ENCODE measurements around the gene ZBTB43.
"Not testable (repeated sequence)": the region's sequence is repeated elsewhere in the genome, so short reads cannot be mapped to it uniquely, and the experiment has no call there.

ZBTB43 gene

DNA sequence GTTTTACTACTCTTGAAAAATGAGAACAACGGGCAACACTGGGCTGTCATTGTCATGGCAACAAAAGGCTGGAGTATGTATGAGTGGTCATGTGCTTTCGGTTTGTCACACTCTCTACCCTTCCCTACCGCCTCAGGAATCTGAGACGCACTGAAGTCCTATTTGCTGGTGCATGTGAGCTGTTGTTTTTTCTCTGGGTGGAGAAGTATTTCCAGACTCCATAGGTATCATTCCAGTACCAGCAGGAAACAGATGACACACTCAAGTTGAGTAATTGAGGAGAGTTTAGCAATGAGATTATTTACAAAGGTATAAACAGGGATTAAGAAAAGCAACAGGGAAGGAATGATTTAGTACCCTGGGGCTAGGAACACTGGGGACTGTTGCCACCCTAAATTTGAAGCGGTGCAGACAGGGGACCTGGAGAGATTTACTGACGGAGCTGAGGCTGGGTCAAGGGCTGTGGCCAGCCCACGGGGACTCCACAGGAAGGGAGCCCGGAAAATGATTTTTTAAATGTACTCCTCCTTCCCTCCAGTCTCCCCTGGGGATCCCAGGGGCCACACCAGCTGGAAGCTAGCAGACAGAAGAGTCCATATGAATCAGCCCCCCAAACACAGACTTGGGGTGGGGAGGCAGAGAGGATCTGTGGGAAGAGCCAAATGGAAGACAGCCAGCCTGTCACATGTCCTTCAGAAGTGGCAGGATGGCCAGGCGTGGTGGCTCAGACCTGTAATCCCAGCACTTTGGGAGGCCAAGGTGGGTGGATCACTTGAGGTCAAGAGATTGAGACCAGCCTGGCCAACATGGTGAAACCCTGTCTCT, 13.2 kb upstream of the ZBTB43 start:
- DNase-seq = peak; percentile 38

- no peak for DNase-seq
Observed at GRCh38 chr9:126793686-126794417, 11.0 kb upstream of the ZBTB43 start.

DNA sequence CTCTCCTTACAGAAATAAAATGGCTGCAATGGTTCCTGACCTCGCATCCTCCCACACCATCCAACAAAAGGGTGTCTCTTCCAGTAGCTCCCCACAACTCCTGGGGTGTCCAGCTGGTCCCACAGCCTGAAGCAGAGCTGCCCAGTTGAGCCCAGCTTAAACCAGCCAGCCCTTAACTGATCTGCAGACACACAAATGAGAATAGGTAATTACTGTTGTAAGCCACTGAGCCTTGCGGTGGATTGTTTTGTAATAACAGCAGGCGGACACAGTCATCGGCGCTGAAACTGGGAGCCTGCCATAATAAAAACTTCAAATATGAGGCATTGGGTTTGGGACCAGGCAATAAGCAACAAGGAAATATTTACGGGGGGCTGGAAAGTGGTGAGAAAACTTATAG, 10.4 kb upstream of the ZBTB43 start:
- no peak for DNase-seq

GRCh38 chr9:126796758-126797157, 8.1 kb upstream of the ZBTB43 start:
- no peak for DNase-seq

DNA sequence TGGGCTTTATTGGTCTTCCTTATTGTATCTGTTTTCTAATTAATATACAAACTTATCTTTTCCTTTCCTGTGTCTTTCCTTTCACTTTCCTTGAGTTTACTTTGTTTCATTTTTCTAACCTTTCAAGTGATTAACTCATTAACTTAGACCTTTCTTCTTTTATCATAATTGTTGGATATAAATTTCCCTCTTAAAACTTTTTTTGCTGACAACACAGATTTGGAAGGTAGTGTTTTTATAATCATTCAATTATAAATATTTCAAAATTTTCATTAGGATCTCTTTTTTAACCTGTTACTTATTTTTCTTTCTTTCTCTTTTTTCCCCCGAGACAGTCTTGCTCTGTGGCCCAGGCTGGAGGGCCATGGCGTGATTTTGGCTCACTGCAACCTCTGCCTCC, 6.9 kb upstream of the ZBTB43 start:
- no peak for DNase-seq

DNA sequence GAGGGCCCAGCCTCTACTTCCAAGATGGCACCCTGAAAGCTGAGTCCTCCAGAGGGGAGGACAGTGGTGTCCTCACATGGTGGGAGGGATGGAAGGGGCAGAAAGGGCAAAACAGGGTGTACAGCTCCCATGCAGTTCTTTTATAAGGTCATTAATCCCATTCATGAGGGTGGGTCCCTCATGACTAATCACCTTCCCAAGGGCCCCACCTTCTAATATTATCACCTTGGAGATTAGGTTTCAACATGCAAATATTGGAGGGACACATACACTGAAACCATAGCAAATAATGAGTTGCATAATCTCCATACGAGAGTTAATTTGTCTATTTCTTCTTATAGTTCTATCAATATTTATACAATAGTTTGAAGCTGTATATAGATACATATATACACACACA, 5.8 kb upstream of the ZBTB43 start:
- DNase-seq = no peak

GRCh38 chr9:126802318-126803059, 2.4 kb upstream of the ZBTB43 start:
- DNase-seq = no peak

DNA sequence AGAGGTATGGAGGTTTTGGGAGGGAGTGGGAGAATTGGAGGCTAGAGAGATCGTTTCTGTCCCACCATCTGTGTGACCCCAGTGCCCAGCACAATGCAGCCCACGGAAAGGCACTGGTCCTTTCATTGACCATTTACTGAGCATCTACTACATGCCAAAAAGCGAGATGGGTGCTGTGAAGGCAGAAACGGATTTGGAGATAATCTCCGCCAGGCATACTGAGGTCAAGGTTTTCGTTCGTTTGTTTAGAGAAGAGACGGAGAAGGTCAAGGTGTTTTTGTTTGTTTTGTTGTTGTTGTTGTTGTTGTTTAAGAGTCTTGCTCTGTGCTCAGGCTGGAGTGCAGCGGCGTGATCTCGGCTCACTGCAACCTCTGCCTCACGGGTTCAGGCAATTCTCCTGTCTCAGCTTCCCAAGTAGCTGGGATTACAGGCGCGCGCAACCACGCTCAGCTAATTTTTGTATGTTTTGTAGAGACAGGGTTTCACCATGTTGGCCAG, 593 bp upstream of the ZBTB43 start:
- DNase-seq = no peak

DNA sequence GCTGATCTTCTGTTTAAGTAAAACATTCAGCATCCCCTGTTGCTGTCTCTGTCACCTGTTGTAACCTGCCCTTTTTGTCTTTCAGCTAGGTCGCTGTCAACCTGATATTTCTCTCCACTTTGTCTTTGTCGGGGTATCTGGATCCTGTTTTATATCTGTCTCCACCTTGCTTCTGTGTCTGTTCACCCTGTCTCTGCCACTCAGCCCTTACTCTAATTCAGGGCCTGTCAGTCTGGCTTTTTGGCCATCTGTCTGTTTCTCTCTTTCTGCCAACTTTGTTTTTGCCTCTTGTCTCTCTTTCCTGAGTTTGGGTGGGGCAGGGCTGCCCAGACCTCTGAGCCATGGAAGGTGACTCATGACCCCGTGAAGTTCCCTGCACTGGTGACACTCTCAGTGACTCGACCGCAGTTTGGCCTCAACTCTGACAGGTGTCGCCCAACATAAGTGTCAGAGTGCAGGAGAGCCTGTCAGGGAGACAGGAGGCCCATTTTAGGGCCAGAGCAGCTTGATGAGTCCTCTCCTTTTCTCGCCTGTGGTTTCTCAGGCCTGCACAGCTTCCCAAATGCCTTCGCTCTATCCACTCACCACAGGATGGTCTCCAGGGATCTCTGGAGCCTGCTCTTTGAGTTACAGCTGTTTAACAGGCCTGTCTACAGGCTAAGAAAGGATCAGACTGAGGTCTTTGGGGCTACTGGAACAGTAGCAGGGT, 868 bp downstream of the ZBTB43 start:
- DNase-seq = no peak

GRCh38 chr9:126806336-126806735, 1.5 kb downstream of the ZBTB43 start:
- no peak for DNase-seq

DNA sequence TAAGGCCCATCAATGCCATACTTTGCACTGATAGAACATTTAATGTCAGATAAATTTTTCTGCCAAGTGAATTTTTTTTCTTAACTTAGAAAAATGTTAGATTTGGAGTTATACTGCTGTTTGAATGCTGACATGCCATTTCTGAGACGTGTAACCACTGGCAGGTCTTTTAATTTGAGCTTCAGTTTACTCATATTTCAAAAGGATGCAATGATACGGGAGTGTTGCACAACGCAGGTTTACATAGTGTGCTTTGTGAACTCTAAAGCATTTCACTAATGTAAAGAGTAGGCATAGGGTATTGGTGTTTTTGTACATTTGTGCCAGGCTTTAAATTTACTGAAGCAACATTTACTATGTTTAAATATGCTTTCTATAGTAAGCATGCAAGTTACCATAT, 4.2 kb downstream of the ZBTB43 start:
- DNase-seq = no peak

- DNase-seq = not testable (repeated sequence)
Observed at GRCh38 chr9:126810221-126810620, 5.4 kb downstream of the ZBTB43 start.

GRCh38 chr9:126813072-126813471, 8.2 kb downstream of the ZBTB43 start:
- no peak for DNase-seq

- no peak for DNase-seq
Observed at GRCh38 chr9:126814091-126814490, 9.3 kb downstream of the ZBTB43 start.

DNA sequence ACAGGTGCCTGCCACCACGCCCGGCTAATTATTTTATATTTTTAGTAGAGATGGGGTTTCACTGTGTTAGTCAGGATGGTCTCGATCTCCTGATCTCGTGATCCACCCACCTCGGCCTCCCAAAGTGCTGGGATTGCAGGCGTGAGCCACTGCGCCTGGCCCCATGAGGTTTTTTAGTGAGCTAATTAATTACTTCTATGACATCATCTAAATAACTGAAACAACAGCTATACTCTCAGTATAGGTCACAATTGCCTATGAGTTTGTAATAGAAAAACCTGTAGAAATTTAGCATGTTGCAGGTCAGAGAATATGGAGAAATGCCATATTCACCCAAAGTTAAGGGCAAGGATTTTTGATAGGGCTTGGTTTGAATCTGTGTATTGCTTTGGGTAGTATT, 12.8 kb downstream of the ZBTB43 start:
- not testable (repeated sequence) for DNase-seq

DNA sequence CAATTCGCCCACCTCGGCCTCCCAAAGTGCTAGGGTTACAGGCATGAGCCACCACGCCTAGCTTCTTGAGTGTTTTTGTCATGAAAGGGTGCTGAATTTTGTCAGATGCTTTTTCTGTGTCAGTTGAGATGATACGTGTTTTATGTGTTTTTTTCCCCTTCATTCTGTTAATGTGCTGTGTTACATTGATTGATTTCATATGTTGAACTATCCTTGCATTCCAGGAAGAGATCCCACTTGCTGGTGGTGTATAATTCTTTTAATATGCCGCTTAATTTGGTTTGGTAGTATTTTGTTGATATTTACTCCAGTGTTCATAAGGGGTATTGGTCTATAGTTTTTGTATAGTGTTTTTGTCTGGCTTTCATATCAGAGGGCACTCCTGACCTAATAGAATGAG, 13.6 kb downstream of the ZBTB43 start:
- no peak for DNase-seq

GRCh38 chr9:126819482-126819881, 14.6 kb downstream of the ZBTB43 start:
- no peak for DNase-seq

DNA sequence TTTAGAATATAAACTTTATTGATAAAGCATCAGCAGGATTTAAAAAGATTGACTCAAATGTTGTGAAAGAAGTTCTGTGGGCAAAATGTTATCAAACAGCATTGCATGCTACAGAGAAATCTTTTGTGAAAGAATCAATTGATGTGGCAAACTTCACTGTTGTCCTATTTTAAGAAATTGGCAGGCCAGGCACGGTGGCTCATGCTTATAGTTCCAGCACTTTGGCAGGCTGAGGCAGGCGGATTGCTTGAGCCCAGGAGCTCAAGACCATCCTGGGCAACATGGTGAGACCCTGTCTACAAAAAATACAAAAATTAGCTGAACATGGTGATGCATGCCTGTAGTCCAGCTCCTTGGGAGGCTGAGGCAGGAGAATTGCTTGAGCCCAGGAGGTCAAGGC, 17.4 kb downstream of the ZBTB43 start:
- no peak for DNase-seq

DNA sequence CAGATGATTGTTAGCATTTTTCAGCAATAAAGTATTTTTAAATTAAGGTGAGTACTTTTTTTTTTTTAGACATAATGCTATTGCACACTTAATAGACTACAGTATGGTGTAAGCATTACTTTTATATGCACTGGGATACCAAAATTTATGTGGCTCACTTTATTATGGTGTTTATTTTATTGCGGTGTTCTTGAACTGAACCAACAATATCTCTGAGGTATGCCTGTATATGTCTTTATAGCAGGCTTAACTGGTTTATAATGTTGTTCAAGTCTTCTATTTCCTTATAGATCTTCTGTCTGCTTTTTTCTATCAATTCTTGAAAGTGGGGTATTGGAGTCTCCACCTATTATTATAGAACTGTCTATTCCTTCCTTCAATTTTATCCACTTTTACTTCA, 18.0 kb downstream of the ZBTB43 start:
- no peak for DNase-seq

GRCh38 chr9:126824052-126824451, 19.2 kb downstream of the ZBTB43 start:
- not testable (repeated sequence) for DNase-seq

- DNase-seq = no peak
Observed at GRCh38 chr9:126827227-126827626, 22.4 kb downstream of the ZBTB43 start.

- no peak for DNase-seq
Observed at GRCh38 chr9:126829035-126829434, 24.2 kb downstream of the ZBTB43 start.

GRCh38 chr9:126830827-126831226, 26.0 kb downstream of the ZBTB43 start:
- no peak for DNase-seq
